Gastrocnemius medialis (tissue), 4 donors: Measurements from ENCODE around the gene SLC66A2.

Experiments used
- POLR2A ChIP-seq, 2 donors: fragments of 450-650 bp; IDR thresholded peaks; one replicate each; pipeline ENCODE4 v1.6.1; 2017; ENCODE audit warnings: antibody characterized with exemption in 2 of 2, mild to moderate bottlenecking in 2 of 2, moderate library complexity in 2 of 2
- TF ChIP-seq, protein P1 (sequence below), 5 experiments: fragments of 450-650 bp in 3 of 5; fragments of 200-600 bp in 2 of 5; sonication (generic) in 2 of 5; IDR thresholded peaks in 4 of 5; conservative IDR thresholded peaks in 1 of 5; 1 replicate in 4 of 5; 2 replicates in 1 of 5; pipeline ENCODE4 v1.5.1; 2016 to 2019; ENCODE audit warnings: antibody characterized with exemption in 5 of 5, mild to moderate bottlenecking in 3 of 5, moderate library complexity in 3 of 5

- TF ChIP-seq, protein P1, sequence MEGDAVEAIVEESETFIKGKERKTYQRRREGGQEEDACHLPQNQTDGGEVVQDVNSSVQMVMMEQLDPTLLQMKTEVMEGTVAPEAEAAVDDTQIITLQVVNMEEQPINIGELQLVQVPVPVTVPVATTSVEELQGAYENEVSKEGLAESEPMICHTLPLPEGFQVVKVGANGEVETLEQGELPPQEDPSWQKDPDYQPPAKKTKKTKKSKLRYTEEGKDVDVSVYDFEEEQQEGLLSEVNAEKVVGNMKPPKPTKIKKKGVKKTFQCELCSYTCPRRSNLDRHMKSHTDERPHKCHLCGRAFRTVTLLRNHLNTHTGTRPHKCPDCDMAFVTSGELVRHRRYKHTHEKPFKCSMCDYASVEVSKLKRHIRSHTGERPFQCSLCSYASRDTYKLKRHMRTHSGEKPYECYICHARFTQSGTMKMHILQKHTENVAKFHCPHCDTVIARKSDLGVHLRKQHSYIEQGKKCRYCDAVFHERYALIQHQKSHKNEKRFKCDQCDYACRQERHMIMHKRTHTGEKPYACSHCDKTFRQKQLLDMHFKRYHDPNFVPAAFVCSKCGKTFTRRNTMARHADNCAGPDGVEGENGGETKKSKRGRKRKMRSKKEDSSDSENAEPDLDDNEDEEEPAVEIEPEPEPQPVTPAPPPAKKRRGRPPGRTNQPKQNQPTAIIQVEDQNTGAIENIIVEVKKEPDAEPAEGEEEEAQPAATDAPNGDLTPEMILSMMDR (IDR thresholded peaks at IDR 0.05 in 4 of 5, conservative IDR thresholded peaks at IDR 0.05 in 1 of 5) = no peak
- no peak for TF ChIP-seq POLR2A (IDR thresholded peaks at IDR 0.05)
These were observed 61.9 kb downstream of the SLC66A2 start for GRCh38 chr18:79889569-79889968.
